HL-60 (cell line): Measurements from ENCODE around the gene FBXO40.

Source experiments
- DNase-seq, 2 experiments: peaks; one replicate each; pipeline ENCODE4 v3.0.0-alpha.2; 2010 to 2020; ENCODE audit warnings: low read depth in 1 of 2, low spot score in 1 of 2
- H3K27ac ChIP-seq: fragments of 250-450 bp; sonication (Bioruptor Pico); replicated peaks from 2 replicates; pipeline ENCODE4 v1.5.1; 2020; ENCODE audit warnings: mild to moderate bottlenecking, moderate library complexity
- H3K27me3 ChIP-seq: fragments of 250-450 bp; sonication (Bioruptor Pico); 2 replicates; pipeline ENCODE4 v1.5.1; 2021; ENCODE audit warnings: mild to moderate bottlenecking, moderate library complexity; ENCODE audit not compliant: insufficient read depth, poor library complexity, severe bottlenecking
- H3K4me3 ChIP-seq: replicated peaks from 2 replicates; pipeline ENCODE4 v1.5.1; 2011; ENCODE audit warnings: mild to moderate bottlenecking, control low read depth, low read length; ENCODE audit not compliant: insufficient read depth
- CTCF ChIP-seq: IDR thresholded peaks from one replicate; pipeline ENCODE4 v1.5.1; 2011; ENCODE audit warnings: low read length, control low read depth, inconsistent platforms; ENCODE audit not compliant: insufficient read depth
- GABPA ChIP-seq: IDR thresholded peaks from 2 replicates; pipeline ENCODE4 v1.6.1; 2012; ENCODE audit warnings: low read depth
- POLR2AphosphoS5 ChIP-seq: IDR thresholded peaks from 2 replicates; pipeline ENCODE4 v1.6.1; 2012; ENCODE audit warnings: low read depth
- REST ChIP-seq: IDR thresholded peaks from 2 replicates; pipeline ENCODE4 v1.6.1; 2012; ENCODE audit warnings: low read depth; ENCODE audit not compliant: insufficient replicate concordance
- SPI1 ChIP-seq: IDR thresholded peaks from 2 replicates; pipeline ENCODE4 v1.6.1; 2012; ENCODE audit warnings: low read depth, mild to moderate bottlenecking, borderline replicate concordance
- long read RNA-seq: library from polyadenylated mRNA; unstranded; transcript quantifications from one replicate; pipeline ENCODE4 v2.0.0, GENCODE V29; 2020

Gene FBXO40
- long read RNA-seq, result 0 reads

GRCh38 chr3:121592856-121593702 lies at the start of gene FBXO40:
FBXO40 (plus strand) TSS chr3:121593379; CDS start chr3:121620576, 27,197 bp downstream.
- no peak within 1 kb of the TSS for H3K27ac ChIP-seq
- peaks cover 2% of the 10 kb centered on the region for H3K27me3 ChIP-seq
- TF ChIP-seq REST (no peak), POLR2AphosphoS5 (no peak), GABPA (no peak), CTCF (no peak), SPI1 (no peak)
- DNase-seq, result no peak
- H3K4me3 ChIP-seq, result no peak within 1 kb of the TSS

- peak overlapping the region; percentile 85 for H3K27ac ChIP-seq
- no peak for DNase-seq
- no peaks in the 10 kb centered on the region for H3K27me3 ChIP-seq
- TF ChIP-seq POLR2AphosphoS5, result no peak
- no peak for TF ChIP-seq SPI1
- no peak for TF ChIP-seq GABPA
- TF ChIP-seq REST, result no peak
- no peak for TF ChIP-seq CTCF
- H3K4me3 ChIP-seq, result peak overlapping the region; percentile 79
These were observed 48.1 kb upstream of the FBXO40 start for GRCh38 chr3:121545049-121545573.

- TF ChIP-seq REST (peak; percentile 39), POLR2AphosphoS5 (peak; percentile 78), CTCF (no peak), SPI1 (peak; percentile 37; the same call in 1 of the 2 replicates), GABPA (peak; percentile 91)
- H3K27ac ChIP-seq, result peak within 1 kb of the TSS; percentile 85
These were observed 47.4 kb upstream of the FBXO40 start, which contains the start of gene POLQ for GRCh38 chr3:121545574-121546455. POLQ (minus strand) TSS chr3:121545988; CDS start chr3:121545877, 111 bp downstream.

More at GRCh38 chr3:121545574-121546455, 47.4 kb upstream of the FBXO40 start, which contains the start of gene POLQ:
- peak; percentile 90 to 97 for DNase-seq
- peak within 1 kb of the TSS; percentile 79 for H3K4me3 ChIP-seq
- H3K27me3 ChIP-seq, result no peaks in the 10 kb centered on the region
